Duodenal mucosa (tissue), 2 donors: ENCODE measurements around the gene SOAT2.

ENCODE experiments used
- H3K27ac ChIP-seq: one replicate; pipeline ENCODE4 v1.7.0; 2013; ENCODE audit warnings: low read depth, low read length
- H3K27me3 ChIP-seq, 2 donors: one replicate each; pipeline ENCODE4 v1.7.0; 2013; ENCODE audit warnings: low read length in 2 of 2, control low read depth in 1 of 2; ENCODE audit not compliant: insufficient read depth in 2 of 2, control insufficient read depth in 1 of 2
- H3K36me3 ChIP-seq, 2 donors: one replicate each; pipeline ENCODE4 v1.7.0; 2013; ENCODE audit warnings: low read length in 2 of 2, control low read depth in 1 of 2; ENCODE audit not compliant: insufficient read depth in 2 of 2, control insufficient read depth in 1 of 2
- H3K4me1 ChIP-seq, 2 donors: one replicate each; pipeline ENCODE4 v1.7.0; 2013; ENCODE audit warnings: low read length in 2 of 2, control low read depth in 1 of 2; ENCODE audit not compliant: insufficient read depth in 2 of 2, control insufficient read depth in 1 of 2
- H3K4me3 ChIP-seq, 2 donors: one replicate each; pipeline ENCODE4 v1.7.0; 2013; ENCODE audit warnings: low read length in 2 of 2, low read depth in 1 of 2
- H3K9ac ChIP-seq, 2 donors: one replicate each; pipeline ENCODE4 v1.7.0; 2013; ENCODE audit warnings: low read length in 2 of 2, low read depth in 1 of 2
- H3K9me3 ChIP-seq, 2 donors: one replicate each; pipeline ENCODE4 v1.7.0; 2013; ENCODE audit warnings: low read length in 2 of 2, control low read depth in 1 of 2; ENCODE audit not compliant: control insufficient read depth in 1 of 2

SOAT2 gene

DNA sequence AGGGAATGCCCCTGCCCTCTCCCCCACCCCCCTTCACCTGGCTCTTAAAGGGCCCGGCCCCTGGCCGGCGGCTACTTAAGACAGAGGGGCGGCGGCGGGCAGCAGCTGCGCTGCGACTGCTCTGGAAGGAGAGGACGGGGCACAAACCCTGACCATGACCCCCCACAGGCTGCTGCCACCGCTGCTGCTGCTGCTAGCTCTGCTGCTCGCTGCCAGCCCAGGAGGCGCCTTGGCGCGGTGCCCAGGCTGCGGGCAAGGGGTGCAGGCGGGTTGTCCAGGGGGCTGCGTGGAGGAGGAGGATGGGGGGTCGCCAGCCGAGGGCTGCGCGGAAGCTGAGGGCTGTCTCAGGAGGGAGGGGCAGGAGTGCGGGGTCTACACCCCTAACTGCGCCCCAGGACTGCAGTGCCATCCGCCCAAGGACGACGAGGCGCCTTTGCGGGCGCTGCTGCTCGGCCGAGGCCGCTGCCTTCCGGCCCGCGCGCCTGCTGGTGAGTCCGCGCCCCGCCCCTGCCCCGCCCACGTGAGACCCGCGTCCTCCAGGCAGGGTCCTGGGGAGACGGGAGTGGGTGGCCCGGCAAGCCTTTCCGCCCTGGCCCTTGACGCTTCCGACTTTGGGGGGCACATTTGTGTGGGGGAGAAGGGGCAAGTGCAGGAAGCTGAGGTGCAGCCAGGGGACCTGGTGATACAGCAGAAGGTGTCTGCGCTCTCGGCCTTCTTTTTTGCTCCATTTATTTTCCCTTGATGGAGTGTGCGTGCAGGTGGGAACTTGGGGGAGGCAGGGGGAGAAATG lies 5.5 kb upstream of the SOAT2 start, which contains the start of gene IGFBP6:
IGFBP6 (plus strand) TSS at position 104 of the 790 bp plus-strand sequence; CDS start at position 155, 51 bp downstream.
- H3K9me3 ChIP-seq = no peaks in the 10 kb centered on the region
- H3K9ac ChIP-seq = peak within 1 kb of the TSS; percentile 60 to 65
- peaks cover 34 to 37% of the 10 kb centered on the region in 2 donors for H3K4me1 ChIP-seq
- H3K36me3 ChIP-seq = no peaks in the 10 kb centered on the region
- peak within 1 kb of the TSS; percentile 65 to 73 for H3K4me3 ChIP-seq
- H3K27me3 ChIP-seq = peaks cover 0 to 7% of the 10 kb centered on the region in 2 donors
- H3K27ac ChIP-seq = peak within 1 kb of the TSS; percentile 70

DNA sequence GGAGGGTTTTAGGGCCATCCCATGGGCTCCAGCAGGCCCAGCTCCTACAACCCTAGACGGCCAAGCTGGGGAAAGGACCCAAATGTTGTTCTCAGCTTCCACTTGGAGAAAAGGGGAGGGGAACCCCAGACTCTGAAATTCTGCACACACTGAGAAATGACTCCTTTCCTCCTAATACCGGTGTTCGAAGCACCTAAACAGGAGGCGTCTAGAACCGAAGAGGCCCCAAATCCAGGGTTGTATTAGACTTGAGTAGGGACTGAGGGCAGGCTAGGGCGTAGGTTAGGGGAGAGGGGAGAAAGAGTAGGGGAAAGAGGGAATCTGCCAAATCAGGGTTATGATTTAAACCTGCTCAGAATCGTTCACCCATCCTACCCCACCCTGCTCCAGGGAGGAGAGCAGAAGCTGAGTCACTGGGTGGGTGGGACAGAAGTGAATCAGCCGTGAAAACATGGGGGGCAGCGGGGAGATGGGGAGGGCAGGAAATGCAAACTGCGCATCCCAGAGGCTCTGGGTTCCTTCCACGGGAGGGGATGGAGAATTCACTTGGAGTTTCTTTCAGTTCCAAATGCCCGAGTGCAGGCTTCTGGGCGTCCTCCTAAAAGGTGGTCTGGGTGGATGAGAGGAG lies 4.8 kb upstream of the SOAT2 start:
- Histone ChIP-seq H3K36me3 (no peaks in the 10 kb centered on the region), H3K4me1 (peaks cover 41 to 44% of the 10 kb centered on the region in 2 donors), H3K9me3 (no peaks in the 10 kb centered on the region), H3K27ac (peak overlapping the region; percentile 71), H3K27me3 (peaks cover 0 to 7% of the 10 kb centered on the region in 2 donors), H3K9ac (peak overlapping the region in 1 of 2 donors; percentile 60), H3K4me3 (peak overlapping the region; percentile 65 to 73)

DNA sequence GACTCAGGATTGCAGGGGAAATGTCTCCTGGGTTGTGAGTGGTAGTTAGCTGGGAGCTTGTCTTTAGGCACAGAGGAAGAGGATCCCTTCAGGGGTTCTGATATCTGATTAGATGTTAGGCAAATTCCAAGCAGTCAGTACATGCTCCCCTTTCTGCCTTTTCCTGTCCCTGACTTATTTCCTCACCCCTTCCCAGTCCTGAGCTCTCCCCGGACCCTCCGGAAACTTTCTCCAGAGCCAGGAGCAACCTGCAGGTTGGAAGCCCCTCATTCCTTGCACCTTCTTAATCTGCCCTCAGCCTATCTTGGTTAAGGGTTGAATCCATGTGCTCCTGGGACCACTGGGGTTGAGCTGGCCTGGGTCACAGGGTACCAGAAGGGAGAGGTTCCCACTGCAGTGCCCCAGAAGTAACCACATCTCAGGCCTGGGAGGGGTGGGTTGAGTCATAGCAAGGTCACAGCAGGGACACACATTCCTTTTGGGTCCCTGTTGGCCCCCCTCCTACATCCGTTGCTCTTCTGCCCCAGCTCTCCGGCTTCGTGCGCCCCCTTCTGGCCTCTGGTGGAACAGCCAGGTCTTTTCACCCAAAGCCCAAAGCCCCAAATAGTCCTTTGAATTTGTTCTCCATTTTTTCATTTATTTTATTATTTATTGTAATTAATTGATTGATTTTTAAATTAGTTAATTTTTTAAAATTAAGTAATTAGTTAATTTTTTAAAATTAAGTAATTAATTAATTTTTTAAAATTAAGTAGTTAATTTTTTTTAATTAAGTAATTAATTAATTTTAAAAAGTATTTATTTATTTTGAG lies 4.0 kb upstream of the SOAT2 start:
- H3K27me3 ChIP-seq = peaks cover 0 to 7% of the 10 kb centered on the region in 2 donors
- H3K9ac ChIP-seq = no peak overlapping the region
- H3K27ac ChIP-seq = peak overlapping the region; percentile 71
- peaks cover 43 to 46% of the 10 kb centered on the region in 2 donors for H3K4me1 ChIP-seq
- H3K4me3 ChIP-seq = peak overlapping the region; percentile 23 to 36
- no peaks in the 10 kb centered on the region for H3K36me3 ChIP-seq
- H3K9me3 ChIP-seq = no peaks in the 10 kb centered on the region

DNA sequence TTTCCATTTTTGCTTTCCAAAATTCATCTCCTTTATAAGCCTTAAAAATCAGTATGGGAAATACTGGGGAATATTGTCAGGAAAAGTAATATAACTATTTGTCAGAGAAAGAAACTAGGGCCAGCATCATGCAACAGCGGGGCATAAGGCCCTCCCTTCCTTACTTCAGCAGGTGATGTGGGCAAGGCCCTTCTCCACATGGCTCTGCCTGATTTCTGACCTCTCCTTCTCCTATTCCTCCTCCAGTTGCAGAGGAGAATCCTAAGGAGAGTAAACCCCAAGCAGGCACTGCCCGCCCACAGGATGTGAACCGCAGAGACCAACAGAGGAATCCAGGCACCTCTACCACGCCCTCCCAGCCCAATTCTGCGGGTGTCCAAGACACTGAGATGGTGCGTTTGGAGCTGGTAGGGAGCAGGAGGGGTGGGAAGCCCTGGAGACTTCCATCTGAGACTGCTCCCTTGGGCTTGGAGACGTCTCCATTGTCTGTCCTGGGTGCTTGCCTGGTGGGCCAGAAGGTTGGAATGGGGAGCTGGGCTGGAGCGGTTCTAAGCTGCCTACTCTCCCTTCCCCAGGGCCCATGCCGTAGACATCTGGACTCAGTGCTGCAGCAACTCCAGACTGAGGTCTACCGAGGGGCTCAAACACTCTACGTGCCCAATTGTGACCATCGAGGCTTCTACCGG lies 2.7 kb upstream of the SOAT2 start:
- H3K9me3 ChIP-seq = no peaks in the 10 kb centered on the region
- H3K36me3 ChIP-seq = no peaks in the 10 kb centered on the region
- H3K4me1 ChIP-seq = peaks cover 42 to 44% of the 10 kb centered on the region in 2 donors
- H3K4me3 ChIP-seq = no peak overlapping the region
- H3K27me3 ChIP-seq = peaks cover 0 to 7% of the 10 kb centered on the region in 2 donors
- H3K27ac ChIP-seq = no peak overlapping the region
- no peak overlapping the region for H3K9ac ChIP-seq

DNA sequence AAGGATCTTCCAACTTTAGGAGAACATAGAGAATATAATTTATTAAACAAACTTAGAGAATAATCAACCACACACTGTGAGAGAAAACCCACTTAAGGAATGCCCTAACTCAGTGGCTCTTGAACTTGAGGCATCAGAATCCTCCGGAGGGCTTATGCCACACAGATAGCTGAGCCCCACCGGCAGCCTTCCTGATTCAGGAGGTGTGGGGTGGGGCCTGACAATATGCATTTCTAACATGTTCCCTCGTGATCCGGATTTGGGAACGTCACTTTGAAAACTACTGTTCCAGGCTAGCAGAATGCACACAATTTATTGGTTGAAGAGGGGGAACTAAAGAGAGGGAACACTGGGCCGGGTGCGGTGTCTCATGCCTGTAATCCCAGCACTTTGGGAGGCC lies 2.0 kb upstream of the SOAT2 start:
- Histone ChIP-seq H3K36me3 (no peaks in the 10 kb centered on the region), H3K9ac (no peak overlapping the region), H3K4me3 (no peak overlapping the region), H3K27ac (no peak overlapping the region), H3K27me3 (peaks cover 0 to 7% of the 10 kb centered on the region in 2 donors), H3K4me1 (peaks cover 42 to 44% of the 10 kb centered on the region in 2 donors), H3K9me3 (no peaks in the 10 kb centered on the region)

DNA sequence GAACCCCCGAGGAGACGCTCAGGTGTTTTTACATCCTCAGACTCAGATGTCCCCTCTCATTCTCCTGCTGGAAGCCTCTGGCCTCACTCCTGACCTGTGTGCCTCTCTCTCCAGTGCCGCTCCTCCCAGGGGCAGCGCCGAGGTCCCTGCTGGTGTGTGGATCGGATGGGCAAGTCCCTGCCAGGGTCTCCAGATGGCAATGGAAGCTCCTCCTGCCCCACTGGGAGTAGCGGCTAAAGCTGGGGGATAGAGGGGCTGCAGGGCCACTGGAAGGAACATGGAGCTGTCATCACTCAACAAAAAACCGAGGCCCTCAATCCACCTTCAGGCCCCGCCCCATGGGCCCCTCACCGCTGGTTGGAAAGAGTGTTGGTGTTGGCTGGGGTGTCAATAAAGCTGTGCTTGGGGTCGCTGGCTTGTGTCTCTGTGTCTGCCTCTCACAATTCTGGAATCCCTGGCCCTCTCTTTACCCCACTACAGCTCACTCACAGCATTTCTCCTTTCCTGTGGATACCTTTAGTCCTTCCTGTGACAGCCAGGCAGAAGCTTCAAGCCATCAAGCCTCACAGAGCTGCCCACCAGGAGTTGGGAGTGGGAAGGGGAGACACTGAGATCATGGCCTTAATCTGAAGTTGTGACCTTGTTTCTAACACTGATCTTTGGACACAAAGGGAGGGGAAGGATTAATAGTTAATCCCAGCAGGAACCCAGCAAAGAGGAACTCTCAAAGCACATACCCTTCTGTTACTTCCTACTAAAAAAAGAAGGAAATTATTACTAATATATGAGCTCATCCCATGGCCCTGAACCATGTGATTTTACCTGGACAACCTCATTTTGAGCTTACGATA lies 1.1 kb upstream of the SOAT2 start:
- H3K4me3 ChIP-seq = no peak overlapping the region
- no peaks in the 10 kb centered on the region for H3K36me3 ChIP-seq
- H3K9ac ChIP-seq = peak overlapping the region; percentile 16 to 21
- no peak overlapping the region for H3K27ac ChIP-seq
- peaks cover 34 to 44% of the 10 kb centered on the region in 2 donors for H3K4me1 ChIP-seq
- H3K9me3 ChIP-seq = no peaks in the 10 kb centered on the region
- peaks cover 0 to 2% of the 10 kb centered on the region in 2 donors for H3K27me3 ChIP-seq

DNA sequence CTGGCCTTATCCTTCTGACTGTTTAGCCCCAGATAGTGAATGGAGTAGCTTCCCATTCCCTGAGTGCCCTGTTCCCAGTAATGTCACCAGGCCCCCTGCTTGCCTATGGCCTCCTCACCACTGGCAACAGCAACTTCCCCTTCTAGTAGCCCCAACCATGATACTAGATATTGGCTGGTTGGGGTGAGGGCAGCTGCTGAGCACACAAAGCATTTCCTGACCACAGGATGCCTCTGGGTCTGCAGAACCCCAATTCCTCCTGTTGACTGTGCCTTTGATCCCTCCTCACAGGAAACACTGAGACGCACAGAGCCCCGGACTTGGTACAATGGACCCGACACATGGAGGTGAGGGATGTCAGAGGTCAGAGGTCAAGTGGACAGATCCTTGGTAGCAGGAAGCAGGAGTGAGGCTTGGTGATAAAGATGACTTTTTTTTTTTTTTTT lies 597 bp downstream of the SOAT2 start:
- peaks cover 28% of the 10 kb centered on the region in 2 donors for H3K4me1 ChIP-seq
- H3K9me3 ChIP-seq = no peaks in the 10 kb centered on the region
- no peak overlapping the region for H3K9ac ChIP-seq
- no peaks in the 10 kb centered on the region for H3K36me3 ChIP-seq
- H3K4me3 ChIP-seq = peak overlapping the region; percentile 7 to 31
- H3K27me3 ChIP-seq = no peaks in the 10 kb centered on the region
- H3K27ac ChIP-seq = no peak overlapping the region

DNA sequence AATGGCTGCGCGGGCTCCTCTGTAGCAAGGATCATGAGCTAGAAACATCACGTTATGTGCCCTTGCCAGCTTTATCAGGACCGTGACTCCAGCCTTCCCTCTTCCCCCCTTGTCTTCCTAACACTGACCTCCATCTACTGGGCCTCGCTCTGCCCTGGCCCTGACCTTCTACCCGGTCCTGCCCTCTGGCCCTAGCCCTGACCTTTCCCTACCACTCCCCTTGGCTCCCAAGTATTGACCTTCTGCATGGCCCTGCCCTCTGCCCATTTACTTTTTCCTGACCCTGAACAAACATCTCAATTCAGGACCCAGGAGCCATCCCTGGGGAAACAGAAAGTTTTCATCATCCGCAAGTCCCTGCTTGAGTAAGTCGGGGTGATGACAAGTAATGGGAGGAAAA lies 2.0 kb downstream of the SOAT2 start:
- H3K27ac ChIP-seq = no peak overlapping the region
- H3K9me3 ChIP-seq = no peaks in the 10 kb centered on the region
- no peaks in the 10 kb centered on the region for H3K36me3 ChIP-seq
- no peaks in the 10 kb centered on the region for H3K27me3 ChIP-seq
- no peak overlapping the region for H3K9ac ChIP-seq
- no peak overlapping the region for H3K4me3 ChIP-seq
- peaks cover 22% of the 10 kb centered on the region in 2 donors for H3K4me1 ChIP-seq
